ENCODE measurements around the gene NDUFS7. TPM values are rescaled to one million over a fixed set of nuclear protein-coding genes. Genes with fewer than 3 reads are reported as not detected.

Gene NDUFS7
- total RNA-seq, 1 experiment from 2014 or later: 83.9 TPM

DNA sequence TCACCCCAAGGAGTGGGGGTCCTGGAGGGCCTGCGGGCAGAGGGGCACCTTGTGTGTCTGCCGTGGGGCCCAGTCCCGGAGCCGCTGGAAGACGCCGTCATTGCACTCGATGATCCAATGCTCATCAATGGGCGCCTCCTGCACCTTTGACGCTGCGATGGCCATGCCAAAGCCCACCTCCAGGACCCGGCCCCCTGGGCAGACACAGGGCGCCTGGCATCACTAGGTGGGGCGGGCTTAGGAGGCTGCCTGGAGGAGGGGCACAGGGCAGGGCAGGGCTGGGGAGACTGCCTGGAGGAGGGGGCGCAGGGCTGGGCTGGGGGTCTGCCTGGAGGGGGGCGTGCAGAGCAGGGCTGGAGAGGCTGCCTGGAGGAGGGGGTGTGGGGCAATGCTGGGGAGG is 16.0 kb downstream of the NDUFS7 start:
- H3K36me3 Mint-ChIP-seq (ENCODE audit: insufficient read depth in 1 of 3, low read depth in 3 of 3): peaks cover 0 to 8% (median 6%) of the 10 kb centered on the region in 3 experiments; a peak in 3 of 7 replicates
- Histone ChIP-seq H4K20me1 (ENCODE audit: control insufficient read depth, insufficient read depth, insufficient read length) (no peaks in the 10 kb centered on the region), H3K4ac (ENCODE audit: low read depth, low read length) (no peak overlapping the region), H2AK5ac (ENCODE audit: insufficient read length, low read length) (no peak overlapping the region), H4K91ac (ENCODE audit: insufficient read length, low read depth, low read length) (no peak overlapping the region), H3K27ac (ENCODE audit: insufficient read length, low read depth, low read length) (no peak overlapping the region), H3K14ac (ENCODE audit: insufficient read depth, low read length) (no peak overlapping the region), H2BK5ac (ENCODE audit: insufficient read length, low read length) (no peak overlapping the region), H3T11ph (ENCODE audit: low read length) (no peak overlapping the region), H3K9me3 (ENCODE audit: control insufficient read depth, low read depth, low read length) (no peaks in the 10 kb centered on the region), H3K4me2 (ENCODE audit: insufficient read depth, insufficient read length, low read length) (no peak overlapping the region), H3K79me2 (ENCODE audit: insufficient read depth, low read length) (no peaks in the 10 kb centered on the region), H3K18ac (ENCODE audit: insufficient read length, low read depth, low read length) (no peak overlapping the region), H2AFZ (ENCODE audit: low read length) (no peak overlapping the region), H2BK20ac (ENCODE audit: low read depth, low read length, poor library complexity, severe bottlenecking) (no peak overlapping the region), H3K23ac (ENCODE audit: insufficient read length, low read depth, low read length) (no peak overlapping the region), H3K79me1 (ENCODE audit: insufficient read depth, low read depth, low read length, poor library complexity, severe bottlenecking) (no peaks in the 10 kb centered on the region), H2BK12ac (ENCODE audit: insufficient read length, low read depth, low read length) (no peak overlapping the region), H2BK15ac (ENCODE audit: low read depth, low read length) (no peak overlapping the region), H3K56ac (ENCODE audit: insufficient read length, low read depth, low read length) (no peak overlapping the region), H4K8ac (replicated peaks; ENCODE audit: insufficient read length, low read depth, low read length) (no peak overlapping the region), H4K5ac (ENCODE audit: insufficient read length, low read depth, low read length) (no peak overlapping the region), H3K27me3 (ENCODE audit: insufficient read depth, low read length) (no peaks in the 10 kb centered on the region), H3K4me1 (ENCODE audit: insufficient read depth, low read length) (no peaks in the 10 kb centered on the region), H2BK120ac (ENCODE audit: low read depth, low read length, poor library complexity, severe bottlenecking) (no peak overlapping the region), H3K23me2 (ENCODE audit: insufficient read length, low read depth, low read length, poor library complexity, severe bottlenecking) (no peaks in the 10 kb centered on the region), H3K9ac (ENCODE audit: extremely low read depth, insufficient read length, low read length) (no peak overlapping the region)
- H3K9me3 Mint-ChIP-seq: no peaks in the 10 kb centered on the region
- peaks cover 2 to 15% of the 10 kb centered on the region in 2 experiments for H3K4me1 Mint-ChIP-seq
- DNase-seq: no peak
- peaks cover 11% of the 10 kb centered on the region for H3K27me3 Mint-ChIP-seq (ENCODE audit: low read depth)
- no peak overlapping the region for H3K4me3 Mint-ChIP-seq
- TF ChIP-seq, protein P1, sequence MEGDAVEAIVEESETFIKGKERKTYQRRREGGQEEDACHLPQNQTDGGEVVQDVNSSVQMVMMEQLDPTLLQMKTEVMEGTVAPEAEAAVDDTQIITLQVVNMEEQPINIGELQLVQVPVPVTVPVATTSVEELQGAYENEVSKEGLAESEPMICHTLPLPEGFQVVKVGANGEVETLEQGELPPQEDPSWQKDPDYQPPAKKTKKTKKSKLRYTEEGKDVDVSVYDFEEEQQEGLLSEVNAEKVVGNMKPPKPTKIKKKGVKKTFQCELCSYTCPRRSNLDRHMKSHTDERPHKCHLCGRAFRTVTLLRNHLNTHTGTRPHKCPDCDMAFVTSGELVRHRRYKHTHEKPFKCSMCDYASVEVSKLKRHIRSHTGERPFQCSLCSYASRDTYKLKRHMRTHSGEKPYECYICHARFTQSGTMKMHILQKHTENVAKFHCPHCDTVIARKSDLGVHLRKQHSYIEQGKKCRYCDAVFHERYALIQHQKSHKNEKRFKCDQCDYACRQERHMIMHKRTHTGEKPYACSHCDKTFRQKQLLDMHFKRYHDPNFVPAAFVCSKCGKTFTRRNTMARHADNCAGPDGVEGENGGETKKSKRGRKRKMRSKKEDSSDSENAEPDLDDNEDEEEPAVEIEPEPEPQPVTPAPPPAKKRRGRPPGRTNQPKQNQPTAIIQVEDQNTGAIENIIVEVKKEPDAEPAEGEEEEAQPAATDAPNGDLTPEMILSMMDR (conservative IDR thresholded peaks at IDR 0.05): no peak
- H3K27ac Mint-ChIP-seq: no peak overlapping the region
- no CpG with 5 or more reads among the region's 15 CpGs for WGBS (ENCODE audit: extremely low coverage, insufficient read length, low lambda C conversion rate)
